Epithelial cell of esophagus (primary cell): ENCODE results near the gene NFIA.
"Not testable (repeated sequence)": the region's sequence is repeated elsewhere in the genome, so short reads cannot be mapped to it uniquely, and the experiment has no call there.

Experiments used
- DNase-seq: peaks from one replicate; pipeline ENCODE4 v3.0.0; 2010; ENCODE audit warnings: low read depth
- H3K4me3 ChIP-seq: 2 replicates; pipeline ENCODE4 v1.5.1; 2011; ENCODE audit warnings: mild to moderate bottlenecking, low read length, control low read depth
- CTCF ChIP-seq: IDR thresholded peaks from 2 replicates; pipeline ENCODE4 v1.5.1; 2011; ENCODE audit warnings: low read depth, mild to moderate bottlenecking, low read length, control low read depth, inconsistent platforms; ENCODE audit not compliant: insufficient read depth; ENCODE audit errors: missing control alignments

NFIA gene

DNA sequence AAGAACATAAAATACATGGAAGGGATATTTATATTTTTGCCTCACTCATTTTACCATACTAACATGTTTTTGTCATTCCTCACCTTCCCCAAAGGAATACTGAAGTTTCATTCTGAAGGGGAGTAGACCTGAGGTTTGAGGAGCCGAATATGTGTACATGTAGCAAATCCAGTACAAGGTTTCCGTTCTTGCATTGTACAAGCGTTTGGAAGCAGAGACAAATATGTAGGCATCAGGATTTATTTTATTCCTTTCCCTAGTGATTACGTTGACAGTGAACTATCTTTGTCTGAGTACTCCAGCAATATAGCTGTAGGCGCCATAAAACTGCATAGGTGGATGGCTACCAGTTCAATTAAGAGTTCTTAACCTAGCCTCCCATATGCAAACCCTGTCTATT is 191.5 kb downstream of the NFIA start:
- DNase-seq = no peak
- no peak overlapping the region for H3K4me3 ChIP-seq
- TF ChIP-seq CTCF = no peak

GRCh38 chr1:61274939-61275338 is 192.6 kb downstream of the NFIA start:
- no peak overlapping the region for H3K4me3 ChIP-seq
- TF ChIP-seq CTCF = no peak
- DNase-seq = no peak

DNA sequence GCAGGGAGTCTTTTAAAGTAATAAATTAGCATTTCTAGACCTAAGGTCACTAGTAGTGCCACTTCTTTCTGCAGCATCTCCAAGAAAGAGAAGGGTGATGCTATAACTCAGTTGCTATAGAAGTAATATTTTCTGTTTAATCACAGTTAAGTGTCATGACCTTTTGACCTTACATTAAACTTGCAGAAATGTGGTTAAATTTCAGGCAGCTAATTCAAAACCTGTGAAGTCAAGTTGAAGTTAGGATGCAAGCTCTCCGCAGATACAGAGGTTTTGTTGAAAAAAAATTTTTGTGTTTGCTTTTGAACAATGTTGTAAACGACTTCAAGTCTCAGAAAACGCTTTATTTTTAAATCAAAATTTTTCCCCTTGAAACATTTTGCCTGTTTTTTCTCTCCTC is 193.9 kb downstream of the NFIA start:
- TF ChIP-seq CTCF = no peak
- DNase-seq = no peak
- no peak overlapping the region for H3K4me3 ChIP-seq

GRCh38 chr1:61277121-61277690 is 194.8 kb downstream of the NFIA start:
- no peak for DNase-seq
- no peak for TF ChIP-seq CTCF
- no peak overlapping the region for H3K4me3 ChIP-seq

DNA sequence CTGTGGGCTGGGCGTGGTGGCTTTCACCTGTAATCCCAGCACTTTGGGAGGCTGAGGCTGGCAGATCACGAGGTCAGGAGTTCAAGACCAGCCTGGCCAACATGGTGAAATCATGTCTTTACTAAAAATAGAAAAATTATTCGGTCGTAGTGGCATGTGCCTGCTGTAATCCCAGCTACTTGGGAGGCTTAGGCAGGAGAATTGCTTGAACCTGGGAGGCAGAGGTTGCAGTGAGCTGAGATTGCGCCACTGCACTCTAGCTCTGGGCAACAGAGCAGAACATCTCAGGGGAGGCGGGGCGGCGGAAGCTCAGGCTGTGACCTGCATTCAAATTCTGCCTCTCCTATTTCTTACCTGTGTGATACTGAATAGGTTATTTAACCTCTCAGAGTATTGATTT is 196.1 kb downstream of the NFIA start:
- H3K4me3 ChIP-seq, DNase-seq: not testable (repeated sequence)

DNA sequence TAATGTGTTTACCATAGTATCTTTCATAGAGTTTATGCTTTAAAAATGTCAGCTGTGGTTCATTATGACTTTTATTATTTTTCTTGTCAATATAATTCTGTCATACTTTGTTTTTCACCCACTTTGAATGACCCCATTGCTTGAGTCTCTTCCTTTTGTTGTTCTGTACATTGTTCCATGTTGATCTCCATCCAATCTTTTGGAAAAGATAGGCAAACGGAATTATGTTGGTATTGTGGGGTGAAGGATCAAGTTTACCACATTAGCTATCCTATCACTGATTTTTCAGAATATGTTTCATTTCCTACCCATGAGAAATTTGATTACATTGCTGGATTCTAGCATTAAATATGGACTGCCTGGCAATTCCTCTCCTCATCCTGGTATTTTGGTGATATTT is 196.6 kb downstream of the NFIA start:
- no peak for DNase-seq
- no peak overlapping the region for H3K4me3 ChIP-seq
- no peak for TF ChIP-seq CTCF

DNA sequence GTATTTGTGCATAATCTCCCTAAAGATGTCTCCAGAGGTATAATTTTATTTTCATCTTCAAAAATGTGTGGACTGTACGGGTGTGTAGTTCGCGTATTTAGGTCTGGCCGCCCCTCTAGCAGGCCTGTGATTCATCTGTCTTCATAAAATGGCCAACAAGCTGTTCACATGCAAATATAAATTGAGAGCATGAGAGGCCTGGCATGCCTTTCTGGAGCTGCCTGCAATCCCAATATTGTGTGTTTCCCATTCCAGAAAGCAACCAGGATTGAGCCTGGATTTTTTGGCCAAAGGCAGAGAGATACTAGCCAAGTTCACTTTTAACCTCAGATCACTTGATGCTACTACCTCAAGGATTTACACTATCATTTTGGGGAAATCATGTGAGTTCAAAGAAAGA is 197.2 kb downstream of the NFIA start:
- H3K4me3 ChIP-seq = no peak overlapping the region
- no peak for DNase-seq
- no peak for TF ChIP-seq CTCF

GRCh38 chr1:61280452-61280851 is 198.1 kb downstream of the NFIA start:
- no peak overlapping the region for H3K4me3 ChIP-seq
- DNase-seq = no peak
- TF ChIP-seq CTCF = no peak
